ENCODE measurements around the gene EPB41.
"Not testable (repeated sequence)": the region's sequence is repeated elsewhere in the genome, so short reads cannot be mapped to it uniquely, and the experiment has no call there.

Gene EPB41

GRCh38 chr1:29029667-29030066, 115.3 kb downstream of the EPB41 start:
- DNase-seq (ENCODE audit: low read depth), result no peak
- H3K4me3 ChIP-seq (ENCODE audit: low read depth, low read length), result no peak overlapping the region
- TF ChIP-seq CTCF (IDR thresholded peaks at IDR 0.05; ENCODE audit: low read depth, low read length, missing control alignments), result no peak
- in situ Hi-C loops (cut with HindIII; ENCODE audit: low sequenced_read_pairs), result loop anchor here (5.0 kb wide), 1 partner anchor 42 kb away; no protein-coding TSS in a partner anchor

GRCh38 chr1:29032841-29033240, 118.5 kb downstream of the EPB41 start:
- no peak for TF ChIP-seq CTCF (IDR thresholded peaks at IDR 0.05; ENCODE audit: low read depth, low read length, missing control alignments)
- H3K4me3 ChIP-seq (ENCODE audit: low read depth, low read length), result no peak overlapping the region
- in situ Hi-C loops (cut with HindIII; ENCODE audit: low sequenced_read_pairs), result no loop called here
- no peak for DNase-seq (ENCODE audit: low read depth)

- in situ Hi-C loops (cut with HindIII; ENCODE audit: low sequenced_read_pairs), result no loop called here
- DNase-seq (ENCODE audit: low read depth), result peak; percentile 22
- H3K4me3 ChIP-seq (ENCODE audit: low read depth, low read length), result no peak overlapping the region
- TF ChIP-seq CTCF (IDR thresholded peaks at IDR 0.05; ENCODE audit: low read depth, low read length, missing control alignments), result peak; percentile 48
Measured at GRCh38 chr1:29033829-29034466, 119.6 kb downstream of the EPB41 start.

- in situ Hi-C loops (cut with HindIII; ENCODE audit: low sequenced_read_pairs), result no loop called here
Measured at GRCh38 chr1:29043274-29043965, 129.1 kb downstream of the EPB41 start.

GRCh38 chr1:29044010-29044409, 129.6 kb downstream of the EPB41 start:
- in situ Hi-C loops (cut with HindIII; ENCODE audit: low sequenced_read_pairs), result no loop called here
- no peak overlapping the region for H3K4me3 ChIP-seq (ENCODE audit: low read depth, low read length)
- TF ChIP-seq CTCF (IDR thresholded peaks at IDR 0.05; ENCODE audit: low read depth, low read length, missing control alignments), result no peak
- DNase-seq (ENCODE audit: low read depth), result no peak

More at GRCh38 chr1:29043274-29043965, 129.1 kb downstream of the EPB41 start:
- no peak for DNase-seq (ENCODE audit: low read depth)
- TF ChIP-seq CTCF (IDR thresholded peaks at IDR 0.05; ENCODE audit: low read depth, low read length, missing control alignments), result no peak
- H3K4me3 ChIP-seq (ENCODE audit: low read depth, low read length), result no peak overlapping the region

GRCh38 chr1:29045663-29046062, 131.3 kb downstream of the EPB41 start:
- DNase-seq (ENCODE audit: low read depth); H3K4me3 ChIP-seq (ENCODE audit: low read depth, low read length); in situ Hi-C loops (cut with HindIII; ENCODE audit: low sequenced_read_pairs): not testable (repeated sequence)

GRCh38 chr1:29047142-29047541, 132.8 kb downstream of the EPB41 start:
- no peak overlapping the region for H3K4me3 ChIP-seq (ENCODE audit: low read depth, low read length)
- TF ChIP-seq CTCF (IDR thresholded peaks at IDR 0.05; ENCODE audit: low read depth, low read length, missing control alignments), result no peak
- in situ Hi-C loops (cut with HindIII; ENCODE audit: low sequenced_read_pairs), result no loop called here
- no peak for DNase-seq (ENCODE audit: low read depth)

Measured in astrocyte of the cerebellum (primary cell).